GM12875 (cell line): ENCODE data around the gene KRT17.
"Not testable (repeated sequence)": the region's sequence is repeated elsewhere in the genome, so short reads cannot be mapped to it uniquely, and the experiment has no call there.

Experiments used
- H3K4me3 ChIP-seq: one replicate; pipeline ENCODE4 v1.5.1; 2011; ENCODE audit warnings: low read depth, low read length, control low read depth
- TF ChIP-seq, protein P1 (sequence below): IDR thresholded peaks from 2 replicates; pipeline ENCODE4 v1.5.1; 2011; ENCODE audit warnings: low read depth, mild to moderate bottlenecking, control low read depth, inconsistent platforms, low read length, moderate library complexity, borderline replicate concordance; ENCODE audit not compliant: insufficient read depth

The KRT17 gene

DNA sequence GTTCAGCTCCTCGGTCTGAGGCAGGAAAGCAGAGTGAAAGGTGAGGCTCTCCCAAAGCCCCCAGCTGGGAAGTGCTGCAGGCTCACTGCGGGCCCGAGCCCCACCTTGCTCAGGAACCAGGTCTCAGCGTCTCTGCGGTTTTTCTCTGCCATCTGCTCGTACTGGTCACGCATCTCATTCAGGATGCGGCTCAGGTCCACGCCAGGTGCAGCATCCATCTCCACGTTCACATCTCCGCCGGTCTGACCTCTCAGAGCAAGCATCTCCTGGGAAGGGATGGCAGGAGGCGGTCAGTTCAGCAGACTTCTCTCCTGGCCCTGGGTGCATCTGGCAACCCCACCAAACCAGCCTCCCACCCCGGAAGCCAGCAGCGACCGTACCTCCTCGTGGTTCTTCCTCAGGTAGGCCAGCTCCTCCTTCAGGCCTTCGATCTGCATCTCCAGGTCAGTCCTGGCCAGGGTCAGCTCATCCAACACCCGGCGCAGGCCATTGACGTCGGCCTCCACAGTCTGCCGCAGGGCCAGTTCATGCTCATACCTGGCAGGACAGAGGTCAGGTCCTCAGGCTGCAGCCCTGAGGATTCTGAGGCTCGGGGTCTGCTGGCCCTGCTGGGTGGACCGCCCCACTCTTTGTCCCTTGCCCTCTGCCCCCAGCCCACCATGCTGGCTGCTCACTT is 13.3 kb downstream of the KRT17 start:
- no peak overlapping the region for H3K4me3 ChIP-seq
- TF ChIP-seq, protein P1, sequence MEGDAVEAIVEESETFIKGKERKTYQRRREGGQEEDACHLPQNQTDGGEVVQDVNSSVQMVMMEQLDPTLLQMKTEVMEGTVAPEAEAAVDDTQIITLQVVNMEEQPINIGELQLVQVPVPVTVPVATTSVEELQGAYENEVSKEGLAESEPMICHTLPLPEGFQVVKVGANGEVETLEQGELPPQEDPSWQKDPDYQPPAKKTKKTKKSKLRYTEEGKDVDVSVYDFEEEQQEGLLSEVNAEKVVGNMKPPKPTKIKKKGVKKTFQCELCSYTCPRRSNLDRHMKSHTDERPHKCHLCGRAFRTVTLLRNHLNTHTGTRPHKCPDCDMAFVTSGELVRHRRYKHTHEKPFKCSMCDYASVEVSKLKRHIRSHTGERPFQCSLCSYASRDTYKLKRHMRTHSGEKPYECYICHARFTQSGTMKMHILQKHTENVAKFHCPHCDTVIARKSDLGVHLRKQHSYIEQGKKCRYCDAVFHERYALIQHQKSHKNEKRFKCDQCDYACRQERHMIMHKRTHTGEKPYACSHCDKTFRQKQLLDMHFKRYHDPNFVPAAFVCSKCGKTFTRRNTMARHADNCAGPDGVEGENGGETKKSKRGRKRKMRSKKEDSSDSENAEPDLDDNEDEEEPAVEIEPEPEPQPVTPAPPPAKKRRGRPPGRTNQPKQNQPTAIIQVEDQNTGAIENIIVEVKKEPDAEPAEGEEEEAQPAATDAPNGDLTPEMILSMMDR = no peak

DNA sequence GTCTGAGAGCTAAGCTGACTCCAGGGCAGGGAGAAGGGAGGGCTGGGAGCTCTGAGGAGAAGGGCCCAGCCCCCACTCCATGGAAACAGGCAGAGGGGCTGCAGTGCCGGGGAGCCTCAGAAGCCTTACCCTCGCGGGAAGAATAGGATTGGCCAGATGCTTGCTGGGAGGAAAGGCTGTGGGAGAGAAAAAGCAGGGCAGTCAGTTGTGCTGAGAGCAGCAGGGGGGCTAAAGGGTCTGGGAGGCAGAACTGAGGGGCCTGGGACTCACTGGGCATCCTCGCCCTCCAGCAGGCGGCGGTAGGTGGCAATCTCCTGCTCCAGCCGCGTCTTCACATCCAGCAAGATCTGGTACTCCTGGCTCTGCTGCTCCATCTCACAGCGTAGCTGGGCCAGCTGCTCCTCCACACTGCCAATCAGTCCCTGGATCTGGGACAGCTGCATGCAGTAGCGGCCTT is 14.3 kb downstream of the KRT17 start:
- not testable (repeated sequence) for H3K4me3 ChIP-seq

GRCh38 chr17:41606930-41607329 is 17.4 kb downstream of the KRT17 start:
- not testable (repeated sequence) for H3K4me3 ChIP-seq

DNA sequence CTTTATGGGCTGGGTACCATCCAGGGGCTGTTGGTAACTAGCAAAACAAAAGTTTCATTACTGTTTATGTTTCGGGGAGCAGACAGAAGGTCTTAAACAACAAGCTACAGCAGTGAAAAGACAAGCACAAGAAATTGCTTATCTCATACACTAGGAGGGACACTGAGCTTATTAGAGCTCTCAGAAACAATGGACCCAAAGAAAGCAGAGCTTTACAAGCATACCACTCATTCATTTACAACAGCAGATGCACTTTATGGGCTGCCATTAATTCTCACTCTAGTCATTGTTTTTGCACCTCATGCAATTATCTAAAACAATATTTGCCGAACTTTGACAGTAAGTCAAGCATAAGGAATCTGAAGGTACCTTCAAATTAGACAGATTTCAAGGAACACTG is 21.9 kb downstream of the KRT17 start:
- TF ChIP-seq, protein P1 = no peak
- no peak overlapping the region for H3K4me3 ChIP-seq

- TF ChIP-seq, protein P1 = no peak
- H3K4me3 ChIP-seq = no peak overlapping the region
Measured at GRCh38 chr17:41600318-41600717, 24.1 kb downstream of the KRT17 start.

DNA sequence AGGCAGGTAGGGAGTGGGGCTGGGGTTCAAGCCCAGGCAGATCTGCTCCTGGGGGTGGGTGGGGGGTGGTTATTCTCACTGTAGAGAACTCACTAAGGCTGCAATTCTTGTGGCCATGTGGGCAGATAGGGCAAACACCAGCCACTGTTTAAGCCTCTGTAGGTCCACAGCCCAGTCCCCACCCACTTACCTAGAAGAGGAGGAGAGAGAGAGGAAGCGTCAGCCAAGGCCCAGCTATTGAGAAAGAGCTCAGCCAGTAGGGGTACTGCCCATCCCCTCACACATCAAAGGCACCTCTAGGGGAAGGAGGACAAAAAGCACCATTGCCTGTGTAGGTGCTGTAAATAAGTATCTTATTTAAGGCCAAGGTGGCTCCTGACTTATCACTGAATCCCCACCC is 24.7 kb downstream of the KRT17 start:
- TF ChIP-seq, protein P1 = no peak
- no peak overlapping the region for H3K4me3 ChIP-seq

DNA sequence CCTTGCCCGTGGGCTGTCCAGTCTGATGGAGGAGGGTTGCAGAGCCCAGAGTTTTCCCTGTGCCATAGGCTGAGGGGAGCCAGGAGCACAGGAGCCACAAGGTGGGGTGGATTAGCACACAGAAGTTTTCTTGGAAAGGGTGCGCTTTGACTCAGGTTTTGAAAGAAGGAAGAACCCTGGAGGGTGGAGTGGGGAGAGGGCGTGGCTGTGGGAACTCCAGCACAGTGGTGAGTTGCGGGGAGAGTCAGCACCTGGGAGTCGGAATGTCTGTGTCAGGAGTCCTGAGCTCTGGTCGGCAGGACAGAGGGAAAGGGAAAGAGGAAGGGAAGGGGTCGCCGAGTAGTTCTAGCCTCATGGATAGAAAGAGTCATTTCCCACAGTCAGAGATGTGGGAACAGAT is 28.8 kb downstream of the KRT17 start:
- TF ChIP-seq, protein P1 = no peak
- no peak overlapping the region for H3K4me3 ChIP-seq

DNA sequence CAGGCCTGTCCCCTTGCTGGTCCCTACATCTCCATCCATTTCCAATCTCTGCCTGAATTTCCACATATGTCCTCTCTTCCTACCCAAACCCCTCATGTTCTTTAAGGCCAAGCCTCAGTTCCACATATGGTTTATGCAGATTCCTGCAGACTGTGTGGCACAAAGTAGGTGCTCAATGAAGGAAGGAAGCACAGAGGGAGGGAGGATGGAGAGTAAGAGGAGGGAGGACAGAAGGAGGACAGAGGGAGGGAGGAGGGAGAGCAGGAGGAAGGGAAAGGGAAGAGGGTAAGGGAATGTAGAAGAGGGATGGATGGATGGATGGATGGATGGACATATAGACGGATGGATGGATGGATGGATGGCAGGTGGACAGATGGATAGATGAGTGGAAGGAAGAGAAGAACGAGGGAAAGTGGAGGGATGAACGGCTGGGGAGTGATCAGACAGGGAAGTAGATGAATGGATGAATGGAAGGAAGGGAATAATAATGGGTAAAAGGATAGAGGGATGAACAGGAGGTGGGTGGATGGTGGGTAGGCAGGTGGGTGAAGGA is 29.9 kb downstream of the KRT17 start:
- no peak overlapping the region for H3K4me3 ChIP-seq
- TF ChIP-seq, protein P1 = no peak
